Panc1 (cell line): ENCODE measurements around the gene C9orf57. TPM values are rescaled to one million over a fixed set of nuclear protein-coding genes. Genes with fewer than 3 reads are reported as not detected.
"Not testable (repeated sequence)": the region's sequence is repeated elsewhere in the genome, so short reads cannot be mapped to it uniquely, and the experiment has no call there.

Source experiments
- ATAC-seq: fragments of 200-7000 bp; cut with Tn5 transposase; 2 replicates; pipeline ENCODE4 v1.9.1; 2020; ENCODE audit warnings: mild to moderate bottlenecking, moderate library complexity
- BruUV-seq: library from RNA; stranded (reverse); fragments of 400-500 nt; replicated peaks from 2 replicates; lab custom pipeline; 2021; lab: Mats Ljungman, UMichigan
- CTCF ChIA-PET: fragments of 300-600 bp; sonication (Branson Sonifier 250); formaldehyde crosslinking; loops from one replicate; lab custom pipeline; 2022; ENCODE audit warnings: antibody characterized with exemption; lab: Charles Lee
- POLR2A ChIA-PET: fragments of 300-600 bp; sonication (Branson Sonifier 250); formaldehyde crosslinking; loops from one replicate; lab custom pipeline; 2022; ENCODE audit warnings: antibody characterized with exemption; lab: Charles Lee
- DNase-seq: peaks from one replicate; pipeline ENCODE4 v3.0.0-alpha.2; 2010; ENCODE audit warnings: low read depth, low spot score
- H3K27ac ChIP-seq: 2 replicates; pipeline ENCODE4 v1.5.1; 2011; ENCODE audit warnings: mild to moderate bottlenecking, low read length, inconsistent platforms
- H3K27me3 ChIP-seq: fragments of 200-500 bp; sonication (Bioruptor generic); 2 replicates; pipeline ENCODE4 v1.6.0; 2014; ENCODE audit warnings: low read length, inconsistent platforms; ENCODE audit not compliant: control insufficient read depth, insufficient read depth
- H3K36me3 ChIP-seq: fragments of 200-500 bp; sonication (Bioruptor generic); 2 replicates; pipeline ENCODE4 v1.5.1; 2014; ENCODE audit warnings: inconsistent platforms, mild to moderate bottlenecking, low read length, moderate library complexity; ENCODE audit not compliant: control insufficient read depth, insufficient read depth
- H3K4me1 ChIP-seq: 2 replicates; pipeline ENCODE4 v1.5.1; 2011; ENCODE audit warnings: inconsistent platforms, mild to moderate bottlenecking, low read length, moderate library complexity; ENCODE audit not compliant: control insufficient read depth, insufficient read depth
- H3K4me3 ChIP-seq, 2 experiments: 2 replicates each; pipeline ENCODE4 v1.5.1; 2011 to 2012; ENCODE audit warnings: low read depth in 2 of 2, low read length in 2 of 2, mild to moderate bottlenecking in 2 of 2, inconsistent platforms in 1 of 2, moderate library complexity in 1 of 2
- H3K9me3 ChIP-seq: fragments of 200-500 bp; sonication (Bioruptor generic); 2 replicates; pipeline ENCODE4 v1.5.1; 2014; ENCODE audit warnings: low read depth, mild to moderate bottlenecking, inconsistent platforms, low read length, moderate library complexity; ENCODE audit not compliant: control insufficient read depth, insufficient read depth
- POLR2AphosphoS5 ChIP-seq: IDR thresholded peaks from 2 replicates; pipeline ENCODE4 v1.6.1; 2012; ENCODE audit warnings: mild to moderate bottlenecking, low read depth, low read length, moderate library complexity
- REST ChIP-seq, 2 experiments: IDR thresholded peaks; 2 replicates each; pipeline ENCODE4 v1.6.1; 2011 to 2012; ENCODE audit warnings: low read depth in 2 of 2, control low read depth in 1 of 2, low read length in 1 of 2, mild to moderate bottlenecking in 1 of 2, moderate library complexity in 1 of 2; ENCODE audit not compliant: insufficient read depth in 1 of 2
- SIN3A ChIP-seq: IDR thresholded peaks from 2 replicates; pipeline ENCODE4 v1.6.1; 2012; ENCODE audit warnings: low read depth, mild to moderate bottlenecking, low read length, moderate library complexity, borderline replicate concordance; ENCODE audit not compliant: insufficient read depth
- TCF7L2 ChIP-seq: IDR thresholded peaks from 2 replicates; pipeline ENCODE4 v1.6.1; 2011; ENCODE audit warnings: mild to moderate bottlenecking, low read depth, low read length, inconsistent platforms
- in situ Hi-C: cut with HindIII; loops from 2 replicates; pipeline ENCODE4 v1.10.0; 2016; ENCODE audit warnings: low sequenced_read_pairs, low pct_unique_long_range_greater_than_20kb
- intact Hi-C: fragments of 100-400 bp; cut with micrococcal nuclease; formaldehyde crosslinking; loops from one replicate; pipeline ENCODE4 v1.10.0; 2022; ENCODE audit not compliant: unreplicated experiment
- total RNA-seq: library from RNA; stranded (reverse); gene quantifications from one replicate; pipeline ENCODE4 v1.2.1, GENCODE V29; 2021; ENCODE audit not compliant: unreplicated experiment
- TF ChIP-seq, protein P1 (sequence below): fragments of 450-650 bp; IDR thresholded peaks from 2 replicates; pipeline ENCODE4 v1.5.1; 2017; ENCODE audit warnings: mild to moderate bottlenecking

Gene C9orf57
- total RNA-seq, 1 experiment from 2014 or later = not detected

DNA sequence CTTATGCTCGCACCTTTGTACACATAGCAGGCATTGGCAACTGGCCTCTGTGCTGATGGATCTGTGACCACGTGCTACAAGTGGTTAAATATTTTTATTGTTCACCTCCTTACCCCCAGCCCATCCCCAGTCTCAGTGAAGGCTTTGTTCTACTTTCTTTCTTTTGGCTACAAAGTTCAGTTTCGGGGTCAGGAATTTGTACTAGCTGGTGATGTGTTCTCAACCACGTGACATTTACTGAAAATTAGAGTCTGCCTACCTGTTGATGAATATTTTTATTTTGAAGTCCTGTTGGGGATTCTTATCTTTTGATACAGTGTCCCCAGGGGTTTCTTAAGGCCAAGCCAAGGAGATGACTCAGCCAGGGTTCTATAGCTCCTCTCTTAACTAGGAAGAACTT is 47.8 kb downstream of the C9orf57 start:
- no peaks in the 10 kb centered on the region for H3K36me3 ChIP-seq
- H3K9me3 ChIP-seq = no peaks in the 10 kb centered on the region
- ATAC-seq (no peak), DNase-seq (no peak)
- peak overlapping the region; percentile 61; the same call in 1 of the 2 replicates for H3K27ac ChIP-seq
- no peaks in the 10 kb centered on the region for H3K27me3 ChIP-seq
- in situ Hi-C loops (no loop called here), intact Hi-C loops (no loop called here)
- CTCF ChIA-PET = no interaction called here
- BruUV-seq = no TSS peak
- TF ChIP-seq REST (IDR thresholded peaks at IDR 0.05; ENCODE audit: insufficient read depth in 1 of 2, low read depth in 2 of 2, low read length in 1 of 2) (no peak), POLR2AphosphoS5 (no peak), TCF7L2 (no peak), SIN3A (no peak)
- TF ChIP-seq, protein P1, sequence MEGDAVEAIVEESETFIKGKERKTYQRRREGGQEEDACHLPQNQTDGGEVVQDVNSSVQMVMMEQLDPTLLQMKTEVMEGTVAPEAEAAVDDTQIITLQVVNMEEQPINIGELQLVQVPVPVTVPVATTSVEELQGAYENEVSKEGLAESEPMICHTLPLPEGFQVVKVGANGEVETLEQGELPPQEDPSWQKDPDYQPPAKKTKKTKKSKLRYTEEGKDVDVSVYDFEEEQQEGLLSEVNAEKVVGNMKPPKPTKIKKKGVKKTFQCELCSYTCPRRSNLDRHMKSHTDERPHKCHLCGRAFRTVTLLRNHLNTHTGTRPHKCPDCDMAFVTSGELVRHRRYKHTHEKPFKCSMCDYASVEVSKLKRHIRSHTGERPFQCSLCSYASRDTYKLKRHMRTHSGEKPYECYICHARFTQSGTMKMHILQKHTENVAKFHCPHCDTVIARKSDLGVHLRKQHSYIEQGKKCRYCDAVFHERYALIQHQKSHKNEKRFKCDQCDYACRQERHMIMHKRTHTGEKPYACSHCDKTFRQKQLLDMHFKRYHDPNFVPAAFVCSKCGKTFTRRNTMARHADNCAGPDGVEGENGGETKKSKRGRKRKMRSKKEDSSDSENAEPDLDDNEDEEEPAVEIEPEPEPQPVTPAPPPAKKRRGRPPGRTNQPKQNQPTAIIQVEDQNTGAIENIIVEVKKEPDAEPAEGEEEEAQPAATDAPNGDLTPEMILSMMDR = no peak
- H3K4me3 ChIP-seq = no peak overlapping the region
- POLR2A ChIA-PET = no interaction called here
- no peaks in the 10 kb centered on the region for H3K4me1 ChIP-seq

DNA sequence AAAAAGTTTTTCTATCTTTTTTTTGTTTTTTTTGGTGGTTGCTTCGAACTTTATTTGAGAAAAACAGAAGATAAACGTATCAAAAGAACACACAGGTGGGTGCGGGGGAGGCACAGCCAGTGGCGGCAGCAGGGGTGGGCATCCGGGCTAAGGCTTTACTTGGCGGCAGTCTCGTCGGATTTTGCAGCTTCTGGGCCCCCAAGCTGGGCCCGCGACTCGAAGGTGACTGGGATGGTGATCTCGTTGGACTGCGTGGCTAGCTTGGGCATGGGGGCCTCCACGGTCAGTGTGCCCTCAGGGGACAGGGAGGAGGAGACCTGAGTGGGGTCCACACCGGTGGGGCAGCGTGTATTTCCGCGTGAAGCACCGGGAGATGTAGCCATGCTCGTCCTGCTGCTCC is 52.7 kb downstream of the C9orf57 start:
- H3K4me1 ChIP-seq, H3K36me3 ChIP-seq, DNase-seq, ATAC-seq, intact Hi-C loops, in situ Hi-C loops, H3K27ac ChIP-seq, H3K4me3 ChIP-seq, H3K9me3 ChIP-seq, BruUV-seq, H3K27me3 ChIP-seq: not testable (repeated sequence)
- CTCF ChIA-PET = interaction anchor here (1.0 kb wide), 1 partner anchor 19 kb away, joined by 9 read pairs; no protein-coding TSS in a partner anchor
- POLR2A ChIA-PET = interaction anchor here (0.5 kb wide), 1 partner anchor 139 kb away, joined by 6 read pairs; no protein-coding TSS in a partner anchor

DNA sequence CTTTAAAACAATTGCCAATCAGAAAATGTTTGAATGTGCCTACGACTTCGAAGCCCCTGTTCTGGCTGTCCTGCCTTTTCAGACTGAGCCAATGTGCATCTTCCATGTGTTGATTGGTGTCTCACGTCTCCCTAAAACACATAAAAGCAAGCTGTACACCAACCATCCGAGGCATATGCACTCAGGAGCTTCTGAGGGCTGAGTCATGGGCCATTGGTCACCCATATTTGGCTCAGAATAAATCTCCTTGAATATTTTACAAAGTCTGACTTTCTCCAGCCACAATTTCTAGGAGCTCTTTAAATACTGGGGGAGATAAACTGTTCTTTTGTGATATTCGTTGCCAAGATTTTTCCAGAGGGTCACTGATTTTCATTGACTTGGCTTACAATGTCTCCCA is 53.9 kb downstream of the C9orf57 start:
- ATAC-seq = no peak
- H3K9me3 ChIP-seq = no peaks in the 10 kb centered on the region
- H3K4me1 ChIP-seq = no peaks in the 10 kb centered on the region
- in situ Hi-C loops (no loop called here), intact Hi-C loops (no loop called here)
- no peak overlapping the region for H3K4me3 ChIP-seq
- TF ChIP-seq POLR2AphosphoS5 (no peak), REST (IDR thresholded peaks at IDR 0.05; ENCODE audit: insufficient read depth in 1 of 2, low read depth in 2 of 2, low read length in 1 of 2) (no peak), SIN3A (no peak), TCF7L2 (no peak)
- TF ChIP-seq, protein P1 = no peak
- no peak for DNase-seq
- no peaks in the 10 kb centered on the region for H3K27me3 ChIP-seq
- H3K27ac ChIP-seq = peak overlapping the region; percentile 44; the same call in 1 of the 2 replicates
- ChIA-PET POLR2A (interaction anchor here (0.6 kb wide), 1 partner anchor 19 kb away, joined by 6 read pairs; no protein-coding TSS in a partner anchor), CTCF (interaction anchor here (0.5 to 0.7 kb wide), 2 partner anchors 9 to 41 kb away, joined by 3 to 6 read pairs; no protein-coding TSS in a partner anchor)
- H3K36me3 ChIP-seq = no peaks in the 10 kb centered on the region
- no TSS peak for BruUV-seq
